Testis (tissue), 3 donors: ENCODE measurements around the gene TBC1D21. TPM values are rescaled to one million over a fixed set of nuclear protein-coding genes. Genes with fewer than 3 reads are reported as not detected.

Experiments used
- DNase-seq: peaks from one replicate; pipeline ENCODE4 v3.0.0-alpha.2; 2019
- H3K27ac ChIP-seq, 2 donors: fragments of 200-600 bp; sonication (generic); one replicate each; pipeline ENCODE4 v1.5.1; 2019
- H3K27me3 ChIP-seq: fragments of 200-600 bp; sonication (generic); one replicate; pipeline ENCODE4 v1.5.1; 2019
- H3K36me3 ChIP-seq: fragments of 200-600 bp; sonication (generic); one replicate; pipeline ENCODE4 v1.5.1; 2017; ENCODE audit warnings: low read depth; ENCODE audit errors: missing control alignments
- H3K4me1 ChIP-seq: fragments of 200-600 bp; sonication (generic); one replicate; pipeline ENCODE4 v1.5.1; 2019
- H3K4me3 ChIP-seq, 2 donors: fragments of 200-600 bp; sonication (generic); one replicate each; pipeline ENCODE4 v1.5.1; 2017 to 2019
- H3K9me3 ChIP-seq: fragments of 200-600 bp; sonication (generic); one replicate; pipeline ENCODE4 v1.5.1; 2017
- CTCF ChIP-seq, 3 experiments: fragments of 450-650 bp in 2 of 3; fragments of 200-600 bp in 1 of 3; sonication (generic) in 1 of 3; IDR thresholded peaks; one replicate each; pipeline ENCODE4 v1.5.1; 2016 to 2019; ENCODE audit warnings: antibody characterized with exemption in 3 of 3, mild to moderate bottlenecking in 2 of 3, moderate library complexity in 1 of 3
- POLR2A ChIP-seq: fragments of 450-650 bp; IDR thresholded peaks from one replicate; pipeline ENCODE4 v1.6.1; 2017; ENCODE audit warnings: antibody characterized with exemption, mild to moderate bottlenecking, moderate library complexity
- WGBS, 2 donors: methylation state at CpG; one replicate each; pipeline ENCODE4 v1.1.5; 2018; 5-methylcytosine and 5-hydroxymethylcytosine counted together
- intact Hi-C: fragments of 100-400 bp; cut with DNase I; formaldehyde crosslinking; loops from one replicate; pipeline ENCODE4 v1.15.1; 2023; ENCODE audit warnings: low total_unique reads
- polyA plus RNA-seq: library from polyadenylated mRNA; stranded (reverse); fragments of 350-450 nt; fragmentation: Illumina TruSeq; extraction: RNeasy Lipid Tissue Mini Kit (QIAGEN cat#74804); gene quantifications from one replicate; pipeline ENCODE4 v1.2.3, GENCODE V29; 2014; ENCODE audit warnings: low read depth, low replicate concordance; ENCODE audit not compliant: insufficient read depth
- total RNA-seq, 2 donors: library from RNA; depleted of rRNA; stranded (reverse); fragments of >200 nt; gene quantifications; one replicate each; pipeline ENCODE4 v1.2.3, GENCODE V29; 2016

The TBC1D21 gene
- total and polyA plus RNA-seq, 3 donors from 2014 or later = 17.9 to 80.2 (median 47.6) TPM

DNA sequence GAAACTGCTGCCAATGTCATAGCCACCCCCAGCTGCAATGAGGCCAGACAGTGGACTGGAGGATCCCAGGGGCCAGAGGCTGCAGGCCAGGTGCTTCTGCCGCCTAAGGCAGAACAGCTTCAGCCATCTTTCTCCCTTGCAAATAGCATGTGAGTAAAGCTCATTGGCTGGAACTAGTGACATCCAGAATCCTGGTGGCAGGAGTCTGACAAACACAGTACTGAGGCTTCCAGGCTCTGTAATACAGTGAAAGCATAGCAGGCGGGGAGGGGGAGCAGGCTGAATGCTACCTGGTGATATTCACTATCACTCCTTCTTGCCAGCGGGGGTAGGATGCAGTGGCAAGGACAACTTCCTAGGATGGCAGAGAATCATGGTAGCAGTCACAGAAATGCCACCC lies 36.5 kb upstream of the TBC1D21 start:
- Histone ChIP-seq H3K27me3 (no peaks in the 10 kb centered on the region), H3K36me3 (no peaks in the 10 kb centered on the region), H3K9me3 (no peaks in the 10 kb centered on the region), H3K4me3 (no peak overlapping the region), H3K4me1 (no peaks in the 10 kb centered on the region), H3K27ac (no peak overlapping the region)
- intact Hi-C loops = no loop called here
- DNase-seq = no peak
- 78 to 84% methylated on average over 3 of the region's 3 CpGs for WGBS, 2 donors
- TF ChIP-seq POLR2A = no peak
- TF ChIP-seq CTCF (IDR thresholded peaks at IDR 0.05) = no peak

- WGBS, 2 donors = 41 to 42% methylated on average over 12 of the region's 12 CpGs
- H3K36me3 ChIP-seq = no peaks in the 10 kb centered on the region
- no peaks in the 10 kb centered on the region for H3K27me3 ChIP-seq
- intact Hi-C loops = no loop called here
- no peak overlapping the region for H3K4me3 ChIP-seq
- no peak for TF ChIP-seq POLR2A
- no peak overlapping the region for H3K27ac ChIP-seq
- no peaks in the 10 kb centered on the region for H3K4me1 ChIP-seq
- H3K9me3 ChIP-seq = no peaks in the 10 kb centered on the region
- peak; percentile 54 for DNase-seq
These were observed 34.4 kb upstream of the TBC1D21 start for GRCh38 chr15:73838831-73839426.

DNA sequence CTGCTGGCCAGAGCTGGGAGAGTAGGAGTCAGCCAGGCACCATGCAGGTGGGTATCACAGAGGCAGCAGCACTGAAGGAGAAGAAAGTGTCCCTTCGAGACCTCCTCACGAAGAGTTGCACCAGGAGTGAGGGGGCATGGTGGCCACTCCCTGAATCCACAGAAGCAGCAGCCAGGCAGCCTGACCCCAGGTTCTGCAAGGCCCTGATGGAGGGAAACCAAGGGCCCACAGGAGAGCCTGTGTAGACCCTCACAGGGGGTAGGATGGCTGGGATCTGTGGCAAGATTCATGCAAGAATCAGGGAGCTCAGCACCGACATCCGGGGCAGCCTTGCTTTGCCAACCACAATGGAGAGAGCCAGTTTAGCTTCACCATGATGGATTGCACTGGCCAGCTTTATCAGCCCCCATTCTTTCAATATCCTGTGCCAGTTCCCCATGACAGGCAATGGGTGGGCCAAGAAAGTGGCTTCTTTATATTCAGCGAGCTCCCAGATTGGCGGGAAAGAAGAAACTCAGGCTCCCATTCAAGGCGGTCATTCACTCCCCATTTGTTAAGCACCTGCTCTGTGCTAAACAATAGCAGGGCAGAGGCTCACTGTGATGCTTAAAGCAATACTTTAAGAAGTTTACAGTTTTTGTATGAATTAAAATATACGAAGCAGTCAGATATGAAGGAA lies 33.5 kb upstream of the TBC1D21 start:
- Histone ChIP-seq H3K27ac (no peak overlapping the region), H3K9me3 (no peaks in the 10 kb centered on the region), H3K36me3 (no peaks in the 10 kb centered on the region), H3K4me3 (no peak overlapping the region), H3K27me3 (no peaks in the 10 kb centered on the region), H3K4me1 (no peaks in the 10 kb centered on the region)
- no peak for TF ChIP-seq CTCF (IDR thresholded peaks at IDR 0.05)
- intact Hi-C loops = no loop called here
- WGBS, 2 donors = 84 to 90% methylated on average over 8 of the region's 8 CpGs
- no peak for DNase-seq

- Histone ChIP-seq H3K36me3 (no peaks in the 10 kb centered on the region), H3K9me3 (no peaks in the 10 kb centered on the region), H3K27ac (no peak overlapping the region), H3K27me3 (no peaks in the 10 kb centered on the region), H3K4me1 (no peaks in the 10 kb centered on the region), H3K4me3 (no peak overlapping the region)
- 91 to 94% methylated on average over 7 to 8 of the region's 8 CpGs for WGBS, 2 donors
- no peak for TF ChIP-seq POLR2A
- TF ChIP-seq CTCF (IDR thresholded peaks at IDR 0.05) = no peak
- no peak for DNase-seq
- intact Hi-C loops = no loop called here
These were observed 32.6 kb upstream of the TBC1D21 start for GRCh38 chr15:73840771-73841170.

DNA sequence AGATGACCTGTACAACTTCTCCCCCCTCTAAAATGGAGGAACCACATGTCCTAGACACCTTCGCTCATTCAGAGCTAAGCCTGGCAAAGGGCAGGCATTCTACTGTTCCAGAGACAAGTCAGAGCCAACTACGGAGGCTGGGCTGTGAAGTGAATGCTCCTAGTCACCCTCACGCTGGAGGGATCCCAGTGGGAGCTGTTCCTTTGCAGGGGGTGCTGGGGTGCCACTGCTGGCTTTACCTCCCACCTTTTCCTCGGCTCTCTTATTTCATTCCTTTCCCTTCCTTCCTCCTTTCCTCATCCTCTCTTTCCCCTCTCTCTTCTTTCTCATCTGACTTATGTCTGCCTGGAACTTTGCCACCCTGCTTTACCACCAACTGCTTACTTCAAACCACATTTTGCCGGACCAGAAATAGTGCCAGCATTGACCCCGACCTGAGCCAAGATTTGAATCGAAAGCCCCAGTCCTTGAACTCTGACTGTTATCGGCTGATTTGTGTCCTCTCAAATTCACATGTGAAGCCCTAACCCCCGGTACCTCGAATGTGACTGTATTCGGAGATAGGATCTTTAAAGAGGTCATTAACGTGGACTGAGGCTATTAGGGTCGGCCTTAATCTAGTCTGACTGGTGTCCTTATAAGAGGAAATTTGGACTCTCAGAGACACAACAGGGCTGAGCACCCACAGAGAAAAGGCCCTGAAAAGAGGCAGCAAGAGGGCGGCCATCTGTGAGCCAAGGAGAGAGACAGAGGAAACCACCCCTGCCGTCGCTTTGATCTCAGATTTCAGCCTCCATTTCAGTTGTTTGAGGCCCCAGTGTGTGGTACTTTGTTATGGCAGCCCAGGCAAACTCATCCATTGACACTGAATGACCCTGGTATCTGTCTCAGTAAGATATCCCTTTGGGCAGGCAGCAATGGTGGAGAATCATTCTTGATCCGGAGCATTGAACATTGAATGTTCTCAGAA lies 31.3 kb upstream of the TBC1D21 start:
- DNase-seq = no peak
- no peaks in the 10 kb centered on the region for H3K27me3 ChIP-seq
- WGBS, 2 donors = 70 to 72% methylated on average over 17 of the region's 17 CpGs
- H3K27ac ChIP-seq = no peak overlapping the region
- H3K4me1 ChIP-seq = no peaks in the 10 kb centered on the region
- no peaks in the 10 kb centered on the region for H3K36me3 ChIP-seq
- H3K4me3 ChIP-seq = no peak overlapping the region
- intact Hi-C loops = no loop called here
- TF ChIP-seq CTCF (IDR thresholded peaks at IDR 0.05) = no peak
- TF ChIP-seq POLR2A = no peak
- H3K9me3 ChIP-seq = no peaks in the 10 kb centered on the region
